Ishikawa (cell line): ENCODE results near the gene PRKN.

Experiments used
- CEBPB ChIP-seq: IDR thresholded peaks from 2 replicates; pipeline ENCODE4 v1.6.1; 2012
- CREB1 ChIP-seq: IDR thresholded peaks from 2 replicates; pipeline ENCODE4 v1.6.1; 2012; ENCODE audit warnings: low read depth
- EGR1 ChIP-seq: IDR thresholded peaks from 2 replicates; pipeline ENCODE4 v1.6.1; 2012
- EP300 ChIP-seq: IDR thresholded peaks from 2 replicates; pipeline ENCODE4 v1.6.1; 2012; ENCODE audit warnings: borderline replicate concordance
- FOXM1 ChIP-seq: IDR thresholded peaks from 2 replicates; pipeline ENCODE4 v1.6.1; 2012; ENCODE audit warnings: low read depth, borderline replicate concordance
- NFIC ChIP-seq: IDR thresholded peaks from 2 replicates; pipeline ENCODE4 v1.6.1; 2012
- RAD21 ChIP-seq: IDR thresholded peaks from 2 replicates; pipeline ENCODE4 v1.6.1; 2012; ENCODE audit warnings: low read depth
- REST ChIP-seq: IDR thresholded peaks from 2 replicates; pipeline ENCODE4 v1.6.1; 2012; ENCODE audit warnings: low read depth, mild to moderate bottlenecking
- TAF1 ChIP-seq: IDR thresholded peaks from 2 replicates; pipeline ENCODE4 v1.6.1; 2012; ENCODE audit warnings: low read depth, mild to moderate bottlenecking
- TCF12 ChIP-seq: IDR thresholded peaks from 2 replicates; pipeline ENCODE4 v1.6.1; 2012; ENCODE audit warnings: low read depth
- TEAD4 ChIP-seq: IDR thresholded peaks from 2 replicates; pipeline ENCODE4 v1.6.1; 2012
- YY1 ChIP-seq: IDR thresholded peaks from 2 replicates; pipeline ENCODE4 v1.6.1; 2012; ENCODE audit warnings: low read depth
- ZBTB7A ChIP-seq: IDR thresholded peaks from 2 replicates; pipeline ENCODE4 v1.6.1; 2012; ENCODE audit warnings: low read depth
- TF ChIP-seq, protein P1 (sequence below): IDR thresholded peaks from 2 replicates; pipeline ENCODE4 v1.6.1; 2012
- TF ChIP-seq, protein P2 (sequence below): IDR thresholded peaks from 2 replicates; pipeline ENCODE4 v1.6.1; 2012

The PRKN gene

GRCh38 chr6:161395716-161396231, 1331.8 kb downstream of the PRKN start:
- TF ChIP-seq RAD21 = no peak
- no peak for TF ChIP-seq NFIC
- no peak for TF ChIP-seq TEAD4
- TF ChIP-seq TCF12 = no peak
- no peak for TF ChIP-seq YY1
- TF ChIP-seq EGR1 = no peak
- TF ChIP-seq FOXM1 = no peak
- TF ChIP-seq CREB1 = no peak
- TF ChIP-seq, protein P1, sequence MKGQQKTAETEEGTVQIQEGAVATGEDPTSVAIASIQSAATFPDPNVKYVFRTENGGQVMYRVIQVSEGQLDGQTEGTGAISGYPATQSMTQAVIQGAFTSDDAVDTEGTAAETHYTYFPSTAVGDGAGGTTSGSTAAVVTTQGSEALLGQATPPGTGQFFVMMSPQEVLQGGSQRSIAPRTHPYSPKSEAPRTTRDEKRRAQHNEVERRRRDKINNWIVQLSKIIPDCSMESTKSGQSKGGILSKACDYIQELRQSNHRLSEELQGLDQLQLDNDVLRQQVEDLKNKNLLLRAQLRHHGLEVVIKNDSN = no peak
- TF ChIP-seq TAF1 = no peak
- TF ChIP-seq ZBTB7A = no peak
- TF ChIP-seq, protein P2, sequence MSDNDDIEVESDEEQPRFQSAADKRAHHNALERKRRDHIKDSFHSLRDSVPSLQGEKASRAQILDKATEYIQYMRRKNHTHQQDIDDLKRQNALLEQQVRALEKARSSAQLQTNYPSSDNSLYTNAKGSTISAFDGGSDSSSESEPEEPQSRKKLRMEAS = no peak
- TF ChIP-seq REST = no peak
- no peak for TF ChIP-seq EP300
- TF ChIP-seq CEBPB = no peak

GRCh38 chr6:161394437-161394836, 1333.1 kb downstream of the PRKN start:
- TF ChIP-seq, protein P1 = no peak
- TF ChIP-seq, protein P2 = no peak
- no peak for TF ChIP-seq REST

DNA sequence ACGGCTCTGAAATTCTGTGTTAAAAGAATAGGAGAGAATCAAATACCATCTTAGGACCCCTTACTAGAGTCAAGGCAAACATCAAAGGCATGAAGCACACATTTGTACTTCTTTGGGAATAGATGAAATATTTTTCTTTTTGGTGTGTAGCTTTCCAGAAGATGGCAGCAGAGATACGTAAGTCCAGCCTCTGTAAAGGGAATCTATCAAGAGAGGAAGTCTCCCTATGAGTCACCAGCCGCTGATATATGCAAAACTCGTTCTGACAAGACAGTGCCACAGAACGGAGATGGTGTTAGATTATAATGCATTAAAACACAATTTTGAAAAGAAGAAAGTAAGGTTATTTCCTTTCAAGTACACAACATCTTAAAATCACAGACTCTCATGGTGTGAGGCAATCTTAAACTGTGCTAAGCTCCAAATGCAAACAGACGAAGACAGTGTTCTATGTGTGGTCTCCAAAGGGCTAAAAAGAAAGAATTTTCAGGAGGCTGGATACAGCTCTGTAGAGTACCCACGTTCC, 1333.7 kb downstream of the PRKN start:
- TF ChIP-seq NFIC (no peak), EP300 (no peak), FOXM1 (no peak), ZBTB7A (no peak), CEBPB (no peak), TEAD4 (no peak), REST (no peak), RAD21 (peak; percentile 83)

DNA sequence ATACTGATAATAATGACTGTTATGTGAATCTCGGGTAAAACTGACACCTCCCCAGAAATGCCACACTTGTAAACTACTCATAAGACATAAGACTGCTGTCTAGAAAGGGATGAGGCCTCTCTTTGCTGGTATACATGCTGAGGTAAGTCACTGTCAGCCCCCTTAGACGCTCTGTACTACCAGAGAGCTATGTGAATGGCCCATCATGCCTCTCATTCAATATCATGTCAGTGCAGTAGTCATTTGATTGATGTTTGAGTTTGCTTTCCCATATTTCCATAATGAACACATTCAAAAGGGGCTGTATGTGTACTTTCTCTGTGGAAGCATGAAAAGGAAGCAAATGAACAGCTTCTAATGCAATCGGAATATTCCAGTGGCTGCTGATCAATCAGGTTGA, 1334.3 kb downstream of the PRKN start:
- TF ChIP-seq RAD21 = no peak
- TF ChIP-seq TEAD4 = no peak
- no peak for TF ChIP-seq CEBPB
- TF ChIP-seq ZBTB7A = no peak
- TF ChIP-seq CREB1 = no peak
- TF ChIP-seq, protein P1 = no peak
- TF ChIP-seq TAF1 = no peak
- no peak for TF ChIP-seq EP300
- TF ChIP-seq EGR1 = no peak
